Stimulated activated CD4-positive, alpha-beta T cell treated with anti-CD3 and anti-CD28 coated beads, Interleukin-4, amount 100 ng/mL, for 48 hours (primary cell): ENCODE results near the gene ZCCHC8.

Experiments used
- DNase-seq, 2 donors: peaks; one replicate each; pipeline ENCODE4 v3.0.0-alpha.2; 2020; ENCODE audit warnings: low read depth in 2 of 2

The ZCCHC8 gene

DNA sequence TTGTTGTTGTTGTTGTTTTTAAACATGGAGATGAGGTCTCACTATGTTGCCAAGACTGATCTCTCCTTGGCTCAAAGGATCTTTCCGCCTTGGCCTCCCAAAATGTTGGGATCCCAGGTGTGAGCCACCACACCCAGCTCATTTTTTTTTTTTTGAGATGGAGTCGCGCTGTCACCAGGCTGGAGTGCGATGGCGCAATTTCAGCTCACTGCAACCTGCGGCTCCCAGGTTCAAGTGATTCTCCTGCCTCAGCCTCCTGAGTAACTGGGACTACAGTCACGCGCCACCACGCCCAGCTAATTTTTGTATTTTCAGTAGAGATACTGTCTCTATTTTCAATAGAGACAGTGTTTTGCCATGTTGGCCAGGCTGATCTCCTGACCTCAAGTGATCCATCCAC lies 73.3 kb downstream of the ZCCHC8 start:
- DNase-seq, result no peak

DNA sequence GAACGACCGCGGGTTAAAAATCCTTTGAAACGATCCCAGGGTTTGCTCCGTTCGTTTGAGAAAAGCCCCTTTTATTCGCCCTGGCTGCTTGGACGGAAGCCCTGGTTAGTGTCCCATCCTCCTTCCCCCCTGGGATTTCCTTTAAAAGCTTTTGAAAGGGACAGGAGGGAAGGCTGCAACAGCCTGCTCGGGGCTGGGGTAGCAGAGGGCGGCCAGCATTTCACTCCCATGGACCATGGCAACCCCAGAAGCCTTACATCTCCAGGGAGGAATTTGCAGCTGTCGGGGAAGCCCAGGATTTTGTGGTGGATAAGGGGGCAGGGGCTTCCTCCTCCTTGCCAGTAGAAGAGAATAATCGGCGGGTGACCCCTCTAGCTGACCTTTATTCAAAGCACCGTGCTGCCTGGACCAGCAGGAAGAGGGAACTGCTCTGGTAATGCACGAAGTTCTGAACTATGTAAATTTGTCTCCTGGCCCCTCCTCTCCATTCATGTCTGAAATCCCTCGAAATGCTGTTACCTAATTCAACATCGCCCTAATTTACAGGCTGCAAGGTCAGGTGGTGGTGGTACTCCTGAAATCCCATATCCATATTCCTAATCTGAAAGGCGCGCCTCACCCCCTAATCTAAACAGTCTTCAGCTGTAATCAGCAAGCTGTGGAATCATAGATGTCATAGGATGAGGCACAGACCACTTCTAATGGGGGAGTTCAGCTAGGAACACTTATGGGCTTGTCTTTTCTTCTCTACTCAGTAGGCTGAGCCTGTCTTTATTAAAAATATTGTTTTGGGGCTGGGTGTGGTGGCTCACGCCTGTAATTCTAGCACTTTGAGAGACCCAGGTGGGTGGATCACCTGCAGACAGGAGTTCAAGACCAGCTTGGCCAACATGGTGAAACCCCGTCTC lies 77.2 kb downstream of the ZCCHC8 start:
- DNase-seq, result no peak

DNA sequence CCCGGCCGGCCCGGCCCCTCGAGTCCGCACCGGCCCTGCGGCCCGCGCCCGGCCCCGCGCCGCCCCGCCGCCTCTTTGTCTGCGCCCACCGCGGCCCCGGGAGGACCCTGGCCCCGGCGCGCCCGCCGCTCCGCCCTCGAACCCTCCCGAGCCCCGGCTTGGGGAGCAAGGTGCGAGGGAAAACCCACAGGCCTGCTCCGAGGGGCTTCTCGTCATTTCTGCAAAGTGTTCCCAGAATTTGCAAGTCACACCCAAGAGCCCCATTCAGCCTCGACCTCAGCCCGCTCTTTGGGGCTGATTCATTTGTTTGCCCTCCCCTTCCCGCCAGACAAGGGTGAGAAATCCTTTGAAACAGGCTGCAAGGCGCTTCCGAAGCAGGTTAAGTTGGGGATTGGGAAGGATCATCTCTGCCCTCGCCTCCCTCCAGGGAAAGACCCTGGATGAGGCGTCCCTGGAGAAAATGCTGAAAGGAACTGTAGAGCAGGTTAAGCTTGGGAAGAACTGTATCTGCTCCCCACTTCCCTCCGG lies 77.9 kb downstream of the ZCCHC8 start:
- DNase-seq, result peak in 1 of 2 donors; percentile 32

DNA sequence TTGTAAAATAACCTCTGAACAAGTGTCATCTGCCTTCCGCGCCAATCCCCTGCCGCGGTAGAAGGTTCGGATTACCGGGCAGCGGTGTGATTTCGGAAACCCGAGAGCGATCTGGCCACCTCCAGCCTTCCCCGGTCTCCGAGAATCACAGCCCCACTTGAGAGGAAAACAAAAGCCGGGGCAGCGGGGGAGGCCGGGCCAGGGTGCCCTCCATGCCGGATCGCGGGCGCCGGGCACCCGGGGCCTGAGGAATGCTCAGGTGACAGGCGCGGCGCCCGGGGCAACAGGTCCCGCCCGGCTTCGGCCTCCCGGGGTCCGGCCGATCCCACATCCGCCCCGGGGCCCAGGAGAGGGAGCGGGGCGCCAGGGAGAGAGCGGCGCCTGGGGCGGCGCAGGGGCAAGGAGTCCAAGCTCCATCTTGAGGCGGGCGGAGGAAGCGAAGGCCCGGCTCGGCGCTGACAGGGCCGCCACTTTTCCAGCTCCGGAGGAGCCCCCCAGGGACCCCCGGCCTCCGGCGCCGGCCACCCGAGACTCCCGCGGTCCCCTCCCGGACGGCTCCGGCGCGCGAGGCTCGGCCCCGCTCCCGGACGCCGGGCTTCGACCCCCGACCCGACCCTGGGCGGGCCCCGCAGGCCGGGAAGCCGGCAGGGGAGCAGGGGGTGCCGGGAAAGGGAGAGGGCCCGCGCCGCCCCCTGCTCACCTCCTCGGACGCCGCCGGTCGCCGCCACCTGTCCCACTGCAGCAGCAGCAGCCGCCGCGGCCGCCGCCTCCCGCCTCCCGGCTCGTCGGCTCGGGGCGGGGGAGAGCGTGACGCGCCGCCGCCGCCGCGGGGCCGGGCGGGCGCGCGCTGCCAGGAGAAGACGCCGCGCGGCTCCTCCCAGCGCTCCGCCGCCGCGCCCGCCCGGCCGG lies 78.7 kb downstream of the ZCCHC8 start, which contains the start of gene CLIP1:
CLIP1 (minus strand) TSS at position 849 of the 909 bp plus-strand sequence. CDS start 42,217 bp downstream, outside the sequence.
- DNase-seq, result peak; percentile 42 to 50
